Jurkat, Clone E6-1 (cell line): ENCODE data around the gene ZNF559. TPM values are rescaled to one million over a fixed set of nuclear protein-coding genes. Genes with fewer than 3 reads are reported as not detected.
"Not testable (repeated sequence)": the region's sequence is repeated elsewhere in the genome, so short reads cannot be mapped to it uniquely, and the experiment has no call there.

Experiments
- DNase-seq: peaks from one replicate; pipeline ENCODE4 v3.0.0-alpha.2; 2011; ENCODE audit warnings: low read depth, low spot score
- H3K4me3 ChIP-seq: 2 replicates; pipeline ENCODE4 v1.5.1; 2011; ENCODE audit warnings: mild to moderate bottlenecking, low read length, control low read depth, moderate library complexity
- polyA plus RNA-seq: library from polyadenylated mRNA; unstranded; fragments of >200 nt; gene quantifications from one replicate; pipeline ENCODE4 v1.2.1, GENCODE V29; 2012; ENCODE audit warnings: missing spikeins; ENCODE audit not compliant: insufficient read length, insufficient read depth

Gene ZNF559
- polyA plus RNA-seq = 10.2 TPM

DNA sequence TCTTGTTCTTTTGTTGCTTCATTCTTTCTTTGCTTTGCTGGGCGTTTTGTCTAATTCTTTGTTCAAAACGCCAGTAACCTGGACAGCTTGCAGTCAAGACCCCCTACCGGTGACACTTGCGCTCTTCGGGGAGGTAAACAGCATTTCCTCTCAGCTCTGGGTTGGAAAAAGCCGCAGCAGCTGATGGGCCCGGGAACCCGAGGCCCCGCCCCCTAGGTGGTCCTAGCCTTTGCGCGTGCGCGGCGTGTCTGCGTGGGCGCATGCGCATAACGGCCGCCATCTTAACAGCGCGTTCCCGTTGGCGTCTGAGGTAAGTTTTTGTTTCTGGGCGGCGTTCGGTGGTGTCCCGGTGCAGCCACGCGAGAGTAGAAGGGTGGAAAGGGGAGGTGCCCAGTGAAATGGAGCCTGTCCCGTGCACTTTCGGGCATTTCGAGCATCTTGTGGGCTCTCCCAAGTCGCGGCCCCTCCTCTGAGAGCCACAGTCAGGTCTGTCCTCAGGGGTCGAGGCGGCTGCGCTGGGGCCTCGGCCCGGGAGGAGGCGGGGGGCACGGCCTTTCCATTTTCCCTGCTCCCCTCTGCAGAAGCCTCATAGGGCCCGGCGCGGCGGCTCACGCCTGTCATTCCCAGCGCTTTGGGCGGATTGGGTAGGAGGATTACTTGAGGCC, at the start of gene ZNF559:
Gene ZNF559 (plus strand): TSS at position 261 of the 665 bp plus-strand sequence. CDS start 14,371 bp downstream, outside the sequence.
- peak within 1 kb of the TSS; percentile 77 for H3K4me3 ChIP-seq
- DNase-seq = peak; percentile 93

DNA sequence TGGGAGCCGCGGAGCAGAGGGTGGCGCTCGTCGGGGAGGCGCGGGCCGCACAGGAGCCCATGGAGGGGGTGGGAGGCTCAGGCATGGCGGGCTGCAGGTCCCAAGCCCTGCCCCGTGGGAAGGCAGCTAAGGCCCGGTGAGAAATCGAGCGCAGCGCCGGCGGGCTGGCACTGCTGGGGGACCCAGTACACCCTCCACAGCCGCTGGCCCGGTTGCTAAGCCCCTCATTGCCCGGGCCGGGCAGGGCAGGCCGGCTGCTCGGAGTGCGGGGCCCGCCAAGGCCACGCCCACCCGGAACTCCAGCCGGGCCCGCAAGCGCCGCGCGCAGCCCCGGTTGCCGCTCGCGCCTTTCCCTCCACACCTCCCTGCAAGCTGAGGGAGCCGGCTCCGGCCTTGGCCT, 40.5 kb upstream of the ZNF559 start:
- not testable (repeated sequence) for DNase-seq, H3K4me3 ChIP-seq

- no peak for DNase-seq
- H3K4me3 ChIP-seq = no peak overlapping the region
Measured at GRCh38 chr19:9289231-9289884, 34.6 kb upstream of the ZNF559 start.

DNA sequence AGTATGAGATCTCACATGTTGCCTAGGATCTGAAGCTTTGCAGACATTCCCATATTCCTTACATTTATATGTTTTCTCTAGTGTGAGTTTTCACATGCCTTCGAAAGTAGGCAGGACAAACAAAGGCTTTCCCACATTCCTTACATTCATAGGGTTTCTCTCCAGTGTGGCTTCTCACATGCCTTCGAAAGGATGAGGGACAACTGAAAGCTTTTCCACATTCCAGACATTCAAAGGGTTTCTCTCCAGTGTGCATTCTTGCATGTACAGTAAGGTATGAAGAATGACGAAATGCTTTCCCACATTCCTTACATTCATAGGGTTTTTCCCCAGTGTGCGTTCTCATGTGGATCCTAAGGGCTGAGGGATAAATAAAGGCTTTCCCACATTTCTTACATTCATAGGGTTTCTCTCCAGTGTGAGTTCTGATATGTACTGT, 28.5 kb upstream of the ZNF559 start:
- H3K4me3 ChIP-seq = no peak overlapping the region
- no peak for DNase-seq

- no peak overlapping the region for H3K4me3 ChIP-seq
- no peak for DNase-seq
Measured at GRCh38 chr19:9296336-9296735, 27.6 kb upstream of the ZNF559 start.

- no peak overlapping the region for H3K4me3 ChIP-seq
Measured at GRCh38 chr19:9306443-9306842, 17.5 kb upstream of the ZNF559 start.

DNA sequence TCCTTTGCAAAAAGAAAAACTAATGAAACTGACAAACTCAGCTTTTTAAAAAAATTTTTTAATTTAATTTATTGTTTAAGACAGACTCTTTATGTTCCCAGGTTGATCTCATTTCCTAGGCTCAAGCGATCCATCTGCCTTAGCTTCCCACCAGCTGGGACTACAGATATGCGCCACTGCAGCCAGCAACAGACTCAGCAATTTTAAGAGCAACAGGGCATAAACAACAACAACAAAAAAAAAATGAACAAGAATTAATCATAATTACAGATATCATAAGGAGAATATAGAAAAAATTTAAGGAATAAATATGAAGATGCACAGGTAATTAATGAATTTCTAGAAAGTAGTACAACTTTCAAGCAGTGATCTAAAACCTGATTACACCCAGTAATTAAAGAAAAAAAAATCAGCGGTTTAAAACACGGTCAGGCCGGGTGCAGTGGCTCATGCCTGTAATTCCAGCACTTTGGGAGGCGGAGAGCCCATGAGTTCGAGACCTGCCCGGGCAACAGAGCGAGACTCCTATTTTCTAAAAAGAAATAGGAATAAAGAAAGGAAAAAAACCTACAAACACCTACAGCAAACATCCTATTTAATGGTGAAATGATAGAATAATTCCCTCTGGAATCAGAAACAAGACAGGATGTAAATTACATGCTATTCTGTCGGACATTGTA, 15.7 kb upstream of the ZNF559 start:
- no peak for DNase-seq
- peak overlapping the region; percentile 93; the same call in 1 of the 2 replicates for H3K4me3 ChIP-seq

More at GRCh38 chr19:9306443-9306842, 17.5 kb upstream of the ZNF559 start:
- DNase-seq = no peak

DNA sequence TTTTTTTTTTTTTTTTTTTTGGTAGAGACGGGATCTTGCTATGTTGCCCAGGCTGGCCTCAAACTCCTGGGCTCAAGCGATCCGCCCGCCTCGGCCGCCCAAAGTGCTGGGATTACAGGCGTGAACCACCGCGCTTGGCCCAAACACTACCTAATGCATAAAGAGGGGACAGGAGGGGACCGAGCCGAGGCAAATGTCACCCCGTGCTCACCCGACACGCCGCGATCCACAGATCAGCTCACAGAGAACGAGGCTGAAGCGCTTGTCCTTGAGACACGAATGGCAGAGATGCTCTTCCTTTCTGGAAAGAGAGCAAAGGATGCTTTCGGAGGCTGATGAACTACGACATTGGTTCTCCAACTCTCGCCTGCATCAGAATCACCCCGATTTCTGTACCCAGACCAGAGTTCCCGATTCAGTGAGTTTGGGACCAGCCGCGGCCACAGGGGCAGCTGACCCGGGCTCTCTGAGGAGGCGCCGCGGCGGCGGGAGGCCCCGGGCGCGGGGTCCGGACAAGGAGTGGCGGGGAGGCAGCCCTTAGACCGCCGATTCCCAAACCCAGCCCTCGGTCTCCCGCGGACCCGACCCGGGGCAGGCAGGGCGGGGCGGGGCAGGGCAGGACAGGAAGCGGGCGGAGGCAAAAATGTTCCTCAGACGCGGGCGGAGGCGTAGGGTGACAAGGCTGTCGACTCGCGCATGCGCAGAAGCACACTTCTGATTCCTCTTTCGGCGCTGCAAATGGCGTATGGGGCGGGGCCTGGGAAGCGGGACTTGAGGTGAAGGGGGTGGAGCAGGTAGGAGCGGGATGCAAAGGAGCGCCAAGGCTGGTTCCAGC, 14.6 kb upstream of the ZNF559 start, which contains the start of gene ZNF699:
Gene ZNF699 (minus strand): TSS at position 700 of the 835 bp plus-strand sequence. CDS start 4,719 bp downstream, outside the sequence.
- peak; percentile 97 for DNase-seq
- H3K4me3 ChIP-seq = peak within 1 kb of the TSS; percentile 93

DNA sequence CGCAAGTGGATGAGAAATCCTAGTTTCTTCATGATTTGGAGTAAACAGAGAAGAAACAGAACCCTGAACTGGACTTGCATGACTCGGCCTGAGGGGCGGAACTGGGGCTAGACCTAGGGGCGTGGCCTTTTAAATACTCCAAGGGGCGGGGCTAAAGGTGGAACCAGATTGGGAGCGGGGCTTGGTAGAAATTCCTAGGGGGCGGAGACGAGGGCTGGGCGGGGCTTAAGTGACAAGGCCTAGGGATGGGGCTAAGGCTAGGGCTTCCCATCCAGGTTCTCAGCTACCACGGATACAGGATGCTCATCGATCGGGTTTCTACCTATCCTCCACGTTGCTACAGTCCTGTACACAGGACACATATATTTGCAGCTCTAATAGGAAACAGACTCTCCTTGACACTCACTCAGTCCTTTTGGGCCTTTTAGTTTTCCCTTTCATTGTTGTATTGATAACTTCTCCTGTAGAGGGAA, 14.0 kb upstream of the ZNF559 start:
- DNase-seq = no peak
- peak overlapping the region; percentile 93 for H3K4me3 ChIP-seq

- DNase-seq = no peak
- no peak overlapping the region for H3K4me3 ChIP-seq
Measured at GRCh38 chr19:9313756-9314155, 10.2 kb upstream of the ZNF559 start.

DNA sequence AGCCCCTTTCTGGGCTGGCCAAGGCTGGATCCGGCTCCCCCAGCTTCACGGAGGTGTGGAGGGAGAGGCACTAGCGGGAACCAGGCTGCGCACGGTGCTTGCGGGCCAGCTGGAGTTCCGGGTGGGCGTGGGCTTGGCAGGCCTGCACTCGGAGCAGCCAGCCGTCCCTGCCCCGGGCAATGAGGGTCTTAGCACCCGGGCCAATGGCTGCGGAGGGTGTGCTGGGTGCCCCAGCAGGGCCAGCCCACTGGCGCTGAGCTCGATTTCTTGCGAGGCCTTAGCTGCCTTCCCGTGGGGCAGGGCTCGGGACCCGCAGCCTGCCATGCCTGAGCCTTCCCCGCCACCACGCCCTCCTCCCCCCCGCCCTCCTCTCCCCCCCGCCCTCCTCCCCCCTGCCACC, 2.6 kb upstream of the ZNF559 start:
- DNase-seq = no peak

GRCh38 chr19:9321756-9322155, 2.2 kb upstream of the ZNF559 start:
- not testable (repeated sequence) for DNase-seq

More for the DNA sequence above, 2.6 kb upstream of the ZNF559 start:
- H3K4me3 ChIP-seq = no peak overlapping the region

DNA sequence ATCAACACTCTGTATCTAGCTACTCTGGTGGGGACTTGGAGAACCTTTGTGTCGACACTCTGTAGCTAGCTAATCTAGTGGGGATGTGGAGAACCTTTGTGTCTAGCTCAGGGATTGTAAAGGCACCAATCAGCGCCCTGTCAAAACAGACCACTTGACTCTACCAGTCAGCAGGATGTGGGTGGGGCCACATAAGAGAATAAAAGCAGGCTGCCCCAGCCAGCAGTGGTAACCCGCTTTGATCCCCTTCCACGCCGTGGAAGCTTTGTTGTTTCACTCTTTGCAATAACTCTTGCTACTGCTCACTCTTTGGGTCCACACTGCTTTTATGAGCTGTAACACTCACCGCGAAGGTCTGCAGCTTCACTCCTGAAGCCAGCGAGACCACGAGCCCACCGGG, 1.8 kb upstream of the ZNF559 start:
- DNase-seq = peak; percentile 54
- H3K4me3 ChIP-seq = not testable (repeated sequence)

More at GRCh38 chr19:9321756-9322155, 2.2 kb upstream of the ZNF559 start:
- not testable (repeated sequence) for H3K4me3 ChIP-seq

DNA sequence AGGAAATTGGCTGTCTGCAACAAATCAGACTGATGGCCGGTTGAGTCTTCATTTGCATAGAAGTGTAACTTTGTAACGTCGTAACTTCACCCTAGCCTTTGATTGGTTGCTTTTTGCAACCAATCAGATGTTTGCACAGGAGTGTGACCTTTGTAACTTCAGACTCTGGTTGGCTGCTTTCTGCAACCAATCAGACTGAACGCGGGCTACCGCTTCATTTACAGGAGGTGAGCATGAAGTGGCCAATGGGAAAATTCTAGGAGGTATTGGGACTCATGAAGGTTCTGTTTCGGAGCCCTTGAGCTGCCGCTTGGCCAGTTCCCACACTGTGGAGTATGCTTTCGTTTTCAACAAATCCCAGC, 441 bp upstream of the ZNF559 start:
- DNase-seq = no peak
- H3K4me3 ChIP-seq = peak overlapping the region; percentile 77

GRCh38 chr19:9324584-9324962, 594 bp downstream of the ZNF559 start:
- H3K4me3 ChIP-seq = peak overlapping the region; percentile 77
- peak; percentile 6 for DNase-seq

GRCh38 chr19:9329999-9330398, 6.0 kb downstream of the ZNF559 start:
- no peak overlapping the region for H3K4me3 ChIP-seq
- DNase-seq = no peak

- DNase-seq = no peak
- no peak overlapping the region for H3K4me3 ChIP-seq
Measured at GRCh38 chr19:9342610-9343304, 18.8 kb downstream of the ZNF559 start.

DNA sequence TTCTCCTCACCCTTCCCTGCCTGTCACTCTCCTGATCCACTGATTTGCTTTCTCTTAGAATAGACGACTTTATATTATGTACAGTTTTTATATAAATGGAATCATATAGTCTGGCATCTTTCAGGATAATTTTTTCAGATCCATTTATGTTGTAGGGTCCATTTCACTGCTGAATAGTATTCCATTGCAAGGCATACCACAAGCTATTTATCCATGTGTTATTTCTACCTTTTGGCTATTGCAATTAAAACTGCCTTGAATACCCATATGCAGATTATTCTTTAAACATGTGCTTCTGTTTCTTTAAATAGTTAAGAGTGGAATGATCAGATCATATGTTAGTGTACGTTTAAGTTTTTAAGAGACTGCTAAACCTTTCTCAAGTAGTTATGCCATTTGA, 21.0 kb downstream of the ZNF559 start:
- no peak for DNase-seq
- H3K4me3 ChIP-seq = no peak overlapping the region
